ELR (cell line): ENCODE results near the gene GGTLC2.

ENCODE experiments used
- DNase-seq: peaks from one replicate; pipeline ENCODE4 v3.0.0-alpha.2; 2015; ENCODE audit warnings: low read depth

The GGTLC2 gene

GRCh38 chr22:22691716-22692701, 47.6 kb downstream of the GGTLC2 start:
- DNase-seq = no peak

GRCh38 chr22:22692707-22693530, 48.5 kb downstream of the GGTLC2 start:
- peak; percentile 17 for DNase-seq

GRCh38 chr22:22693531-22693884, 49.1 kb downstream of the GGTLC2 start:
- DNase-seq = no peak

- DNase-seq = no peak
Measured at GRCh38 chr22:22694106-22694505, 49.7 kb downstream of the GGTLC2 start.

- DNase-seq = no peak
Measured at GRCh38 chr22:22696104-22696503, 51.7 kb downstream of the GGTLC2 start.
